Subcutaneous adipose tissue (tissue), 4 donors: ENCODE measurements around the gene ELMOD3. TPM values are rescaled to one million over a fixed set of nuclear protein-coding genes. Genes with fewer than 3 reads are reported as not detected.

ENCODE experiments used
- total RNA-seq, 4 donors: library from RNA; depleted of rRNA; stranded (reverse); fragments of >200 nt; gene quantifications; one replicate each; pipeline ENCODE4 v1.1.0, GENCODE V29; 2016
- TF ChIP-seq, protein P1 (sequence below): fragments of 450-650 bp; IDR thresholded peaks from one replicate; pipeline ENCODE4 v1.5.1; 2016; ENCODE audit warnings: low read depth, mild to moderate bottlenecking, control low read depth, antibody characterized with exemption, moderate library complexity

Gene ELMOD3
- total RNA-seq, 4 donors from 2014 or later: 34.5 to 192 (median 88.3) TPM

DNA sequence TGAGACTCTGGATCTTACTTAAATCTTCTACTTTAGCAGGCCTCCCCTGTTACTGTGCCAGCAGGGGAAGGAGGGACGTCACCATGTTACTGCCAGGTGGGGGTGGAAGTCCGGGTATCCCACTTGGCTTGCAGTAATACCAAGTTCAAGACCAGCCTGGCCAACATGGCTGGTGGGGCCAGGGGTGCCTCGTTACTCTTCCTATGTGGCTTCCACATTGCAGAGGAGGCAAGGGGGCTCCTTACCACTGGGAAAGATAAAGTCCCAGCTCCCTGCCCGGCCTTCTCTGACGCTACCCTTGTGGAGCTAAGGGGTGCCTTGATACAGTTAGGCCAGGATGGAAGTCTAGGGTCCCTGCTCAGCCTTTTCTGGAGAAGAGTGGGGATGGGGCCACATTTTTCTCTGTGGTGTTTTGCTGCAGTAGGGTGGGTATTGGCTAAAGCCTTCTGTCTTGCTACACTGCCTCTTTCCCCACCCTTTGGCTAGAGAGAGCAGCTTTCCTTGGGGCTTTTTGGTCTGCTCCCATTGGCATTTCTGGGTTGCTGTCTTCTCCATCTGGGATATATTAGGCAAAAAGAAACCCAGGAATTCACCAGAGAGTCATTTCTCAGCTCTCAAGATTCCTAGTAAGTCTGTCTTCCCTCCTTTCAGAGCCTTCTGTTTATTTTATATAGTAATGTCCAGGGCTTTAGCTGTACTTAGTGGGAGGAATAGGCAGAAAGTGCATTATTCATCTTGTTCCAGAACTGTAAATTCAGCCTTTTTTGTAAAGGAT lies 21.9 kb downstream of the ELMOD3 start:
- TF ChIP-seq, protein P1, sequence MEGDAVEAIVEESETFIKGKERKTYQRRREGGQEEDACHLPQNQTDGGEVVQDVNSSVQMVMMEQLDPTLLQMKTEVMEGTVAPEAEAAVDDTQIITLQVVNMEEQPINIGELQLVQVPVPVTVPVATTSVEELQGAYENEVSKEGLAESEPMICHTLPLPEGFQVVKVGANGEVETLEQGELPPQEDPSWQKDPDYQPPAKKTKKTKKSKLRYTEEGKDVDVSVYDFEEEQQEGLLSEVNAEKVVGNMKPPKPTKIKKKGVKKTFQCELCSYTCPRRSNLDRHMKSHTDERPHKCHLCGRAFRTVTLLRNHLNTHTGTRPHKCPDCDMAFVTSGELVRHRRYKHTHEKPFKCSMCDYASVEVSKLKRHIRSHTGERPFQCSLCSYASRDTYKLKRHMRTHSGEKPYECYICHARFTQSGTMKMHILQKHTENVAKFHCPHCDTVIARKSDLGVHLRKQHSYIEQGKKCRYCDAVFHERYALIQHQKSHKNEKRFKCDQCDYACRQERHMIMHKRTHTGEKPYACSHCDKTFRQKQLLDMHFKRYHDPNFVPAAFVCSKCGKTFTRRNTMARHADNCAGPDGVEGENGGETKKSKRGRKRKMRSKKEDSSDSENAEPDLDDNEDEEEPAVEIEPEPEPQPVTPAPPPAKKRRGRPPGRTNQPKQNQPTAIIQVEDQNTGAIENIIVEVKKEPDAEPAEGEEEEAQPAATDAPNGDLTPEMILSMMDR: no peak

DNA sequence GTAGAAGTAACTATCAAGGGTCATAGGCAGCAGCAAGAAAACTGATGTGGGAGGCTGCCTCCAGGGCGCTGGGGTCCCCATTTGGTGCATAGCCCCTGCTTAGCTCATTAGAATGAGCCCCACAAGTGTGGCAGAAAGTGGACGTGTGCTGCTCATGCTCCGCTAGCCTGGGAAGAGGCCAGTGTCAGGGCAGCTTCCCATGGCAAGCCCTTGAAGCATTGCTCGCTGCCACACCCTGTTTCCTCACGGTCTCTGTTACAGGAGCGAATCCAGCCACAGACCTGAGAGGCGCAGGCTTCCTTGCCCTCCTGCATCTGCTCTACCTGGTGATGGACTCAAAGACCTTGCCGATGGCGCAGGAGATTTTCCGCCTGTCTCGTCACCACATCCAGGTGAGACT lies 22.5 kb downstream of the ELMOD3 start:
- TF ChIP-seq, protein P1: no peak

DNA sequence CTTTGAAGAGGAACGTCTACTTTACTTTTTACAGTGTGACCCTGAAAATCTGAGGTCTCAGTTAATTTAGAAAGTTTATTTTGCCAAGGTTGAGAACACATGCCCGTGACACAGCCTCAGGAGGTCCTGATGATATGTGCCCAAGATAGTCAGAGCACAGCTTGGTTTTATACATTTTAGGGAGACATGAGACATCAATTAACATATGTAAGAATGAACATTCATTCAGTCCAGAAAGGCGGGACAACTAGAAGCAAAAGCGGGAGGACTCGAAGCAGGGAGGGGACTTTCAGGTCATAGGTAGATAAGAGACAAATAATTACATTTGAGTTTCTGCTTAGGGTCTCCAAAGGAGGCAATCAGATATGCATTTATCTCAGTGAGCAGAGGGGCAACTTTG lies 23.7 kb downstream of the ELMOD3 start:
- TF ChIP-seq, protein P1: no peak

DNA sequence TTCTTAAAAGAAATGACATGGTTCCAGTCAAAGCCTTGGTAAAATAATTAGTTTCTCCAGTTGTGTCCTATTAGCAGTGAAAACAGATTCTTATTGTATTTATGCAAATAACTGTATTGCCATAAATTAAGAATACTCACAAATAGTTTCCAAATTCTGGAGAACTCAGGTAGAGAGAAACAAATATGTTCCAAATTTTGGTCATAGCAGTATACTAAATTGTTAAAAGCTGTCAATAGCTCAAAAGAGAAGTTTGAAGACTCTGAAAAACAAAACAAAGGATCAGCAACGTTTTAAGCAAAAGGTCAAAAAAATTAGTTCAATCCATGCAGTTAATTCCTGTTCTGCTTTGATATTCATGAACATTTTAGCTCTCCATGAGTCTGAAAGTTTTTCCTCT lies 25.5 kb downstream of the ELMOD3 start:
- TF ChIP-seq, protein P1: no peak

DNA sequence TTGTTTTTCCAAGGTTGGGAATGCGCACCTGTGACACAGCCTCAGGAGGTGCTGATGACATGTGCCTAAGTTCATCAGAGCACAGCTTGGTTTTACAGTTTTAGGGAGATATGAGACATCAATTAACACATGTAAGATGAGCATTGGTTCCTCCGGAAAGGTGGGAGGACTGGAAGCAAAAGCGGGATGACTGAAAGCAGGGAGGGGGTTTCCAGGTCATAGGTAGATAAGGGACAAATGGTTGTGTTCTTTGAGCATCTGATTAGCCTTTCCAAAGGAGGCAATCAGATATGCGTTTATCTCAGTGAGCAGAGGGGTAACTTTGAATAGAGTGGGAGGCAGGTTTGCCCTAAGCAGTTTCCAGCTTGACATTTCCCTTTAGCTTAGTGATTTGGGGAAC lies 29.3 kb downstream of the ELMOD3 start:
- TF ChIP-seq, protein P1: no peak

DNA sequence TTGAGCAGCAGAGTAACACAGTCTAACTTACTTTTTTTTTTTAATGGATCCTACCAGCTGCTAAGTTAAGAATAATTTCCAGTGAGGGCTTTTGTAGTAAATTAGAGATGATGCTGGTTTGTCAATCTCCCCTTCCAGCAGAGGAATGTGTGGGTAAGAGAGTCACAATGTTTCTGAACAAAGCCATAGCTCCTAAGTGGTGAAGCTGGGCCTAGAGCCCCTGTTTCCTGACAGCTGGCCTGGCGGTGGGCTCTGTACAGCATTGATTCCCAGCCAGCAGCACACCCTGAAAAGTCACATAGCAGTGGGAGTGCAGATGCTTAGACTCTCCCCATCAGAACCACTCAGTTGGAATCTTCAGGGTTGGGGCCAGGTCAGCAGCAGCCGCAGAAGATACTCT lies 31.2 kb downstream of the ELMOD3 start:
- TF ChIP-seq, protein P1: no peak

DNA sequence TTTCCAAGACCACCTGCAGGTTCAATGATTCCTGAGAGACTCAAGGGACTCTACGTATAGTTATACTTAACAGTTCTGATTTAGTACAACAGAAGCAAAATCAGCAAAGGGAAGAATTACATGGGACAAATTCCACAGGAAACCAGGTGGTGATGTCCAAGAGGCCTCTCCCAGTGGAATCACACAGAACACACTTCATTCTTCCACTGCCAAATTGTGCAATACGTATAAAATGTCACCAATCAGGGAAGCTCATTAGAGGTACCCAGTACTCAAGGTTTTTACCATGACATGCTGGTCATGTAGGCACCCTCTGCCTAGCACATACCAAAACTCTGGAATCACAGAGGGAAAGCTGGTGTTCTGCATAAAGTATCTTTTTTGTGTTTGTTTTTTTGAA lies 33.2 kb downstream of the ELMOD3 start:
- TF ChIP-seq, protein P1: no peak
